Stimulated activated CD4-positive, alpha-beta T cell treated with anti-CD3 and anti-CD28 coated beads, Interleukin-15, amount 100 ng/mL, for 24 hours (primary cell): ENCODE measurements around the gene RNF213.

Experiments used
- DNase-seq: peaks from one replicate; pipeline ENCODE4 v3.0.0-alpha.2; 2020

RNF213 gene

DNA sequence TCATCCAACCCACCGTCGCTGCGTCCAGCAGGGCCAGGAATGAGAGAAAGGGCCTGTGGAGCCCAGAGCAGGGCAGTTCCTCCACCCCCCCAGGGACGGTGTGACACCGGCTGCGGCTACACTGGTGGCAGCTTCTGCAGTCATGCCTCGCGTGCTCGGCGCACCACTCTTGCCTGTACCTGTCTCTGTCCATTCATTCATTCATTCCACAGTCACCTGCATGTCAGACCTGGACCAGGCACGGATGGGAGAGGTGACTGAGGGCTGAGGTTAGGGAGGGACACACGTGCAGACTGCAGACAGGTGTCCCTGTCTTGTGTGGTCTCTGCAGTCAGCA is 181.6 kb downstream of the RNF213 start:
- no peak for DNase-seq

DNA sequence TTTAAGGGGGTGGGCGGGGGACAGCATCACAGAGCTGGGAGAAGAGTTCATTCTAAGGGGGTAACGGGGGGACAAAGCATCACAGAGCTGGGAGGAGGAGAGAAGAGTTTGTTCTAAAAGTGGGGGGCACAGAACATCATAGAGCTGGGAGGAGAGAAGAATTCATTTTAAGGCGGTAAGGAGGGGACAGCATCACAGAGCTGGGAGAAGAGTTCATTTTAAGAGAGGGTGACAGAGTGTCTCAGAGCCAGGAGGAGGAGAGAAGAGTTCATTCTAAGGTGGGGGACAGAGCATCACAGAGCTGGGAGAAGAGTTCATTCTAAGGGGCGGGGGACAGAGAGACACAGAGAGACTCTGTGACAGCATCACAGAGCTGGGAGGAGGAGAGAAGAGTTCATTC is 182.1 kb downstream of the RNF213 start:
- DNase-seq, result no peak

DNA sequence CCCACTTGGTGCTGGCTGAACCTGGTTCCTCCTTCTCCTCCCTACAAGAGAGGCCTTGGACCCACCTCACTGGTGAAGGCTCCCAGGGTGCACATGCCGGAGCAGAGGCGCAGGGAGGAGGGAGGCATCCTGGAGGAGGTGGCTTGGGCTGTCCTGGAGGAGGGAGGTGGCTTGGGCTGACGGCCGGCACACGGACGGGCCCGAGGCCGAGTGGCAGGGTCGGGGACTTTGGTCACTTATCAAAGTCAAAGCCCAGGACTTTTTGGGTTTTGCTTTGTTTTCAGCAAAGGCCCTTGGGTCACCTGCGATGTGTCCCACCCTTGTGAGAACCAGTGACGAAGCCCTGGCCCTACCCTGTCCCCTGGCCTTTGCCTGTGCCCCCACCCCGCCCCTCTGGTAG is 182.8 kb downstream of the RNF213 start:
- DNase-seq, result no peak

DNA sequence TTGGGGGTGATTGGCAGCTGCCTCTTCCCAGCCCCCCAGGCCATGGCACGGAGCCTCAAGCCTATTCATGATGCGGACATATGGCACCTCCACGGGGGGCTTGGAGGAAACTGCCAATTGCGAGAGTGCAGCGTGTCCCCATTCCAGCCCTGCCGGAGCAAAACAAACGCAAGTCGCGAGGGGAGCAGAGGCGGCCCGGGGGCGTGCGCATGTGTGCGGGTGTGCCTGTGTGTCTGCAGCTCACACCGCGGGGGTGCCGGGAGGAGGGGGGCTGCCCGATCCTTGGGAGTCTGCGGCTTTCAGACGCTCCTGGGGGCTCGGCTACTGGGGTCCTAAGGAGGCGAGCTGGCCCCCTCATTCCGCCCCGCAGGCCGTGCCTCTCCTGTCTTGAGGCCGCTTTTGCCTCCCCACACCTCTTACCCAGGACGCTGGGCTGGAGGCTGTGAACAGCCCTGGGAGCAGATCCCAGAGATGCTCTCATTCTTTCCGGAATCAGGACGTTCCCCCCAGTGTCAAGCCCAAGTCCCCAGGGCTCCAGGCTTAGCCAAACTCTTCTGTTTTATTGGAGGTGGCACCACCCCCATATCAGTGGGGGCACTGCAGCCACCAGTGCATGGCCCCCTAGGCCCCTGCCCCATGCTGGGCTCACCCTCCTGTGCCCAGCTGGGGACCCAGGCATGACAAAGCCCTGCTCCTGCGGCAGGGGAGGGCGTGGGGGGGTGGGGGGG is 183.4 kb downstream of the RNF213 start:
- DNase-seq, result no peak

DNA sequence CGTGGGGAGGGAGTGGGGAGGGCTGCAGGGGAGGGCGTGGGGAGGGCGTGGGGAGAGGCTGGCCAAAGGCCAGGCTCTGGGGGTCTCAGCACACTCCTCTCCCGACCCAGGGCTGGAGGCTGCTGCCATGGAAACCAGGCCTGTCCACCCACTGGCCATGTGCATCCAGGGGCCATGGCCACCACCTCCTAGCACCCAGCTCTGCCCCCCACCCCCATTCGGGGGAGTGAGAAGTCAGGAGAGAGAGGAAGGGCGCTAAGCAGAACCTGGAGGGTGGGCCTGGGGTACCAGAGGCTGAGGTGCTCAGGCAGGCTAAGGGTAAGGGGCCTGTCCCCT is 184.0 kb downstream of the RNF213 start:
- DNase-seq, result no peak

DNA sequence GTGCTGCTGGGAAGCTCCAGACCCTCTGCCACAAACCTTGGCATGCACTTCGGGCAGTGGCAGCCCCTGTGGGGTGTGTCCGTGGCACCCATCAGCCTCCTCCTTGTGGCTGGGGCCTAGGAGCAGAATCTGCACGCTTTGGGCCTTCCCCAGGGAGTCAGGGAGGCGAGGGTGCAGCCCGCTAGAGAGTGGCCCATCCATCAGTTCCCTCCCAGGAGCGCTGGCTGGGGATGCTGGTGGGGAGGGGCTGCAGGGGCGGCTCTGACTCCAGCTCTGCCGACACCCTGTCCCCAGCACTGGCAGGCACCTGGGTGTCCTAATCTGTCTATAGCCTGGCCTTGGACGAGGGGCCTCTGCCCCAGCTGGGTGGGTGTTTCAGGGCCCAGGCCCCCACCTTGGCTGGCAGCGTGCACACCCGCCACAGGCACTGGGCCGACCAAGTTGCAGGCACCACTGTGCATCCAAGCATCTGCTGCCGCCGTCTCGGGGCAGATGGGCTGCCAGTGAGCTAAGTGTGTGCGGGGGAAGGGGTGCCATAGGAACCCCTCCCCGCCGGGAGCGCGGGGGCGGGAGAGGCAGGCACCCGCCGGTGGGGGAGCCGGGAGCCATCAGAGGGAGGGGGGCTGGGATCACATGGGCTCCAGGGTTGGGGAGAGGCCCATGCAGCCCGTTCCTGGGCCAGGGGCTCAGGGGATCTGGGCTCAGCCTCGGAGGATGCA is 184.5 kb downstream of the RNF213 start:
- DNase-seq, result no peak

DNA sequence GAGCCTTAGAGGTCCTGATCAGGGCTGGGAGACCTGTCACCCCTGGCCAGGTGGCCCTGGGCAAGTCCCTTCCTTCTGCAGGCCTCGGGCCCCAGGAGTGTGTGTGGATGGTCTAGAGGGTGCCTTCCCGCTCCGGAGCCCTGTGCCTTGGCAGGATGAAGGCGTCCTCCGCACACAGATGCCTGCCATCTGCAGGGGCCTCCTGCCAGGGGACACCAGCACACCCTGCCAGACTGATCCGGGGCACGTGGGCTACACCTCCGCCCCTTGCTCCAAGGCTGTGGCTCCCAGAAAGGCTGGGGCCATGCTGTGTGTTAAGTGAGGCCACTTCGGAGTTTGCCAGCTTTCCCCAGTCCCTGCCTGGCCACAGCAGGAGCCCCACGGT is 185.1 kb downstream of the RNF213 start:
- DNase-seq, result no peak

DNA sequence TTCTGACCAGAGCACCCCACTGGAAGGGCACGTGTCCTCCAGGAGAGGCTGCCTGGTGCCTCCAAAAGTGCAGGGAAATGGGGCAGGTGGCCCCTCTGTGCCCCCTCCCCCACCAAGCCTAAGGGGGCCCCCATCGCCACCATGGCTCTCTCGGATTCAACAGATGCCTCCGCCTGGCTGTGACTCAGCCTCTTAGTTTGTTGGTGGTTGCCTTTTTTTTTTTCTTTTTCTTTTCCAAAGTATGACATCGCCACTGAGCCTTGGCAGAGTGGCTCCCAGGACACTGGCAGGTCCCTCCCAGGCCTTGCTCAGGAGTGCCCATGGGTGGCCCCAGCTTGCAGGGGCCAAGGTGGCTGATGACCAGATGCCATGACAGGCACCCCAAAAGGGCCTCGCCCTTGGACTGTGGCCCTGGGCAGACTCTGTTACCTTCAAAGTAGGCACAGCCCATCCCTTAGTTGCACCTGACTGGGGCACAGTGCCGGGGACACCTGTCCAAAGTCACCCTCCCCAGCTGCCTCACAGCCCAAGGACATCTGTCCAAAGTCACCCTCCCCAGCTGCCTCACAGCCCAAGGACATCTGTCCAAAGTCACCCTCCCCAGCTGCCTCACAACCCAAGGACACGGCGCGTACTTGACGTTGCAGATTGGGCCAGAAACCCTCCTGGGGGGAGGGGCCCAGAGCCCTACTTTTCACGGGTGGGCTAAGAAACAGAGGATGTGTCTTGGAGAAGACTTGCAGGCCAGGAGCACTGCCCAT is 186.2 kb downstream of the RNF213 start:
- DNase-seq, result no peak

DNA sequence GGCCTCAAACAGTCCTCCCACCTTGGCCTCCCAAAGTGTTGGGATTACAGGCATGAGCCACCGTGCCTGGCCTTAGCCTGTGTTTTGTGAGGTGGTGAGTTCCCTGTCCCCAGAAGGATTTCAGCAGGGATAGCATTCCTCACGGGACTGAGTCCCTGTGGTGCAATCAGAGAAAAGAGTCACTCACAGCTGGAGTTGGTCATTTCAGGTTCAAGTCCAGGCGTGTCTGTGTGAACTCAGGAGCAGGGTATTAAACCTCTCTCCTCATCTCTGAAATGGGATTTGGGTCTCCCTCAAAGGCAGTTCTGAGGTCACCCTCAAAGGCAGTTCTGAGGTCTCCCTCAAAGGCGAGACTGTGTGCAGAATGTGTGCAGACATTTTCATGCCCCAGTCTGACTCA is 187.1 kb downstream of the RNF213 start:
- no peak for DNase-seq
